HG03139 (cell line): ENCODE measurements around the gene MRTFA.

Experiments
- ATAC-seq: cut with Tn5 transposase; IDR thresholded peaks from one replicate; pipeline ENCODE4 v1.9.1; 2021; ENCODE audit not compliant: unreplicated experiment

The MRTFA gene

DNA sequence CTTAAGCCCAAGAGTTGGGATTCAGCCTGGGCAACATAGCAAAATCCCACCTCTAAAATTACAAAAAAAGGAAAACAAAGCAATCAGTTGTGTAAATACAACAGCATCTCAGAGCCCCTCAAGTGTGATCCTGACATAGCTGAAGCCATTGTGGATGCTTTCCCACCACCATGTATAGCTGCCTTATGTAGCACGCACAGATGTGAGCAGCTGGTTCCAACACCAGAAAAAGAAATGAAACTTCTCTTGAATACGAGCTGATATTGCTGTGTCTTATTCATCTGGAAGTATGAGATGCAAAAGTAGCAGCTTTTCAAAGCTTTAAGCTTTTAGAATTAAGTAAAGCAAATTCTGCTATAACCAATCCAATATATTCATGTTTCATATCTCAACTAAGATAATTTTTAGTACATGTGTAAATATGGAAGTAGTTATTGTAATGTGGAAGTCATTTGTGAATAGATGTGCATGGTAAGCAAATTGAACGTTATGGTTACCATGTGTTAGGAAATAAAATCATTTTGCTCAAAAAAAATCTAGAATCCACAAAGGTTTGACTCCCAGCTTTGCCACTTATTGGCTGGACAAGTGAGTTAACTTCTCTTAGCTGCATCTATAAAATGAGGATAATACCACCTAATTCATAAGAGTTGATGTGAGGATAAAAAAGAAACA is 203.0 kb downstream of the MRTFA start:
- no peak for ATAC-seq

- no peak for ATAC-seq
Measured at GRCh38 chr22:40432625-40433024, 203.9 kb downstream of the MRTFA start.

- ATAC-seq: no peak
Measured at GRCh38 chr22:40432157-40432556, 204.4 kb downstream of the MRTFA start.

DNA sequence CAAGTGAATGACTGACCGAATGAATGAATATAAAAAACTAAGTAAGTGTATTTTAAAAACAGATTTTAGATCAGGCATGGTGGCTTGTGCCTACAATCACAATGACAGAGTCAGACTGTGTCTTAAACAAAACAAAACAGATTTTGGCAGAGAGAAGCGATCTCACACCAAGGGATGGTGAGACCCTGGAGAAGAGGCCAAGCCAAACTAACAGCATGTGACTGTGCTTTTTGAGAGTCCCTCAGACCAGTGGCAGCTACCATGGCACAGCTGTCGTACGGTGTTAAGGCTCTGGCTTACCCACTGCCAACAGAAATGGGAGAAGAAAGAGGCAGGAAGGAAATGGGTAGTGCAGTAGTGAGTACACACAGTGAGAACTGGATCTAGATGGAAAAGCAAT is 205.5 kb downstream of the MRTFA start:
- no peak for ATAC-seq

- ATAC-seq: no peak
Measured at GRCh38 chr22:40429481-40429880, 207.0 kb downstream of the MRTFA start.

GRCh38 chr22:40428796-40429195 is 207.7 kb downstream of the MRTFA start:
- no peak for ATAC-seq

GRCh38 chr22:40426594-40427333 is 209.8 kb downstream of the MRTFA start:
- ATAC-seq: no peak

DNA sequence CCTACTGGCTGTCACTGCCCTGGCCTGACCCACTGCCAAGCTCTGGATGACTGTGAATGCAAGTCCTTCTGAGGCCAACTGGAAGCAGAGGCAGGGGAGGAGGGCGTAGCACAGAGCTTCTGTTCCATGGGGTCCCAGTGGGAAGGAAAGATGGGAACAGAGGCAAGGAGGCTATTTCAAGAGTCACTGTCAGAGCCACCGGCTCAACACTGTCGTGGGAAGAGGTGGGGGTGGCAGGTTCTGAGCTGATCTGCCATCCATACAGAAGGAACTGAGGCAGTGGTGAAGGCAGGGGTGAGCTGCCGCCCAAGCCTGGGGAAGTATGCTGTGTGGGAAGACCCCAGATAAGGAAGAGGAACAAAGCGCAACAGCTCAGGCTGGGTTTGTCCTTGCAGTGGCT is 211.4 kb downstream of the MRTFA start:
- ATAC-seq: no peak

GRCh38 chr22:40423882-40424640 is 212.5 kb downstream of the MRTFA start:
- ATAC-seq: no peak

DNA sequence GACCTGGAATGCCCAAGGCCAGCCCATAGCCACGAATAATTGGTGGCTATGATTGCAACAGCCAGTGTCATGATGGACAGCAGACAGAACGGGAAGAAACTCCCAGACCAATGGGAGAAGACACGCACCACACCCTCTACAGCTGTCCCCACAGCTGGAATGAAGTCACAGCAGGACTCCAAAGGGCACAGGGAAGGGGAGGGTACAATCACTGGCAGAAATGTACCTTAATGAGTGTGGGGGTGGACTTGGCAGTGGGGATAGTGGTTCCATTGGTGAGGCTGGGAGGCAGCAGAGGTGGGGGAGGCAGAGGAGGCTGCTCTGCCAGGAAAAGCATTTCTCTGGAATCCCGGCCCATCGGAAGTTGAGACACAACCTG is 213.2 kb downstream of the MRTFA start:
- ATAC-seq: no peak

GRCh38 chr22:40422558-40423309 is 213.8 kb downstream of the MRTFA start:
- no peak for ATAC-seq

GRCh38 chr22:40421941-40422340 is 214.6 kb downstream of the MRTFA start:
- ATAC-seq: no peak

- ATAC-seq: no peak
Measured at GRCh38 chr22:40421082-40421350, 215.5 kb downstream of the MRTFA start.

DNA sequence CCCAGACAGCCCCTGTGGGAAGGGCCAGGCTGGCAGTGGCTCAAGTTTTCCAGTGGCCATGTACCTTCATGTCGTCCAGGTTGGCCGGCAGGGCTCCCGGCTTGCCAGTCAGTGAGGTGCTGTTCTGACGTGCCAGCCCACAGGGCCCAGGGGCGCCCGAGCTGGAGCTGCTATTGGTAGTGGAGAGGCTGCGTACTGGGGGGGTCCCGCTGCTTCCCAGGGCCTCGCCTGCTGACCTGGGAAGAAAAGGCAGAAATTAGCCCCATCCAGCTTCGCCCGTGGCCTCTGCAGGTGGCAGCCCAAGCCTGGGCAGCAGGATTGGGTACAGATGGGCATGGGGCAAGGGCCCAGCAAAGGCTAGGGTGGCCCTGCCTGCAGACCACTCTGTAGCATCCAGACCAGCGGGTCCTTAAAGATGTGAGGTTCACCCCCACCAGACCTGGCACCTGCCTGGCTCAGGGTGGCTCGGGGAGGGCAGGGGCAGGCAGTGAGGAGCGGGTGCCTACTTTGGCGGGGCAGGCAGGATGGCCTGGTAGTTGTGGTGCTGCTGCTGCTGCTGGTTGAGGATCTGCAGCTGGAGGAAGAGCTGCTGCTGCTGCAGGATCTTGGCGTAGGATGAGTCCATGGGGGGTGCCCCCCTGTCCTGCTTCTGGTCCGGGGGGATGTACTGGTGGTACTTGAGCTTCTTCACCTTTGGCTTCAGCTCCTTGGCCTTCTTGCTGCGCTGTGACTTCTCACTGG is 216.0 kb downstream of the MRTFA start:
- ATAC-seq: no peak

- no peak for ATAC-seq
Measured at GRCh38 chr22:40419718-40420117, 216.8 kb downstream of the MRTFA start.

- no peak for ATAC-seq
Measured at GRCh38 chr22:40418366-40419201, 217.9 kb downstream of the MRTFA start.

- ATAC-seq: no peak
Measured at GRCh38 chr22:40417881-40418280, 218.6 kb downstream of the MRTFA start.

DNA sequence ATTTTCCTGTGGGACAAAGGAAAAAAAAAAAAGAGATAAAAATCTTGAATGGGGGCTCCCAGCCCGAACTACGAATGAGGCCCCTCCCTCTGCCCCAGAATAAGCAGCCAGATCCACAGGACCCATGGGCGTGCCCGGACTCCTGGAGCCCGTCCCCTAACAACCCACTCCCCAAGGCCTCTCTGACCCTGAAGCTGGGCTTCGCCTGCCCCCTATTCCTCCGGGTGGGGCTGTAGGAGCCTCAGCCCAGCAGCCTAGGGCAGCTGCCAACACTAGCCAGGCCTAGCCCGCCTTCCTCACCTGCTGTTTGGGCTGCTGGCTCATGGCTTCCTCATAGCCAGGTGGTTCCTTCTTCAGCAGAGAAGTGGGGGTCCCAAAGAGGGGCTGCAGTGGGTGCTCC is 219.5 kb downstream of the MRTFA start:
- ATAC-seq: no peak

GRCh38 chr22:40416636-40417035 is 219.9 kb downstream of the MRTFA start:
- no peak for ATAC-seq

- ATAC-seq: no peak
Measured at GRCh38 chr22:40416267-40416570, 220.3 kb downstream of the MRTFA start.
